Left renal cortex interstitium (tissue), 4 donors: ENCODE measurements around the gene POLR3K. TPM values are rescaled to one million over a fixed set of nuclear protein-coding genes. Genes with fewer than 3 reads are reported as not detected.

Source experiments
- DNase-seq, 4 donors: peaks; one replicate each; pipeline ENCODE4 v3.0.0-alpha.2; 2013; ENCODE audit warnings: low read depth in 4 of 4, low spot score in 2 of 4, missing footprints in 1 of 4
- polyA plus RNA-seq, 4 donors: library from polyadenylated mRNA; unstranded; fragments of 120-200 nt; gene quantifications; one replicate each; pipeline ENCODE4 v1.2.1, GENCODE V29; 2013; ENCODE audit not compliant: insufficient read length in 4 of 4

Gene POLR3K
- polyA plus RNA-seq: 10 to 100 TPM; 11.2 to 14.1 (median 12.1) TPM

GRCh38 chr16:53346-54236 lies at the start of gene POLR3K, which contains the start of gene SNRNP25:
Gene POLR3K, minus strand, starts transcription at chr16:53608. Its CDS starts 22 bp downstream, at chr16:53586.
Gene SNRNP25, plus strand, starts transcription at chr16:53828. Its CDS starts 189 bp downstream, at chr16:54017.
- peak; percentile 76 to 92 (median 91) for DNase-seq

DNA sequence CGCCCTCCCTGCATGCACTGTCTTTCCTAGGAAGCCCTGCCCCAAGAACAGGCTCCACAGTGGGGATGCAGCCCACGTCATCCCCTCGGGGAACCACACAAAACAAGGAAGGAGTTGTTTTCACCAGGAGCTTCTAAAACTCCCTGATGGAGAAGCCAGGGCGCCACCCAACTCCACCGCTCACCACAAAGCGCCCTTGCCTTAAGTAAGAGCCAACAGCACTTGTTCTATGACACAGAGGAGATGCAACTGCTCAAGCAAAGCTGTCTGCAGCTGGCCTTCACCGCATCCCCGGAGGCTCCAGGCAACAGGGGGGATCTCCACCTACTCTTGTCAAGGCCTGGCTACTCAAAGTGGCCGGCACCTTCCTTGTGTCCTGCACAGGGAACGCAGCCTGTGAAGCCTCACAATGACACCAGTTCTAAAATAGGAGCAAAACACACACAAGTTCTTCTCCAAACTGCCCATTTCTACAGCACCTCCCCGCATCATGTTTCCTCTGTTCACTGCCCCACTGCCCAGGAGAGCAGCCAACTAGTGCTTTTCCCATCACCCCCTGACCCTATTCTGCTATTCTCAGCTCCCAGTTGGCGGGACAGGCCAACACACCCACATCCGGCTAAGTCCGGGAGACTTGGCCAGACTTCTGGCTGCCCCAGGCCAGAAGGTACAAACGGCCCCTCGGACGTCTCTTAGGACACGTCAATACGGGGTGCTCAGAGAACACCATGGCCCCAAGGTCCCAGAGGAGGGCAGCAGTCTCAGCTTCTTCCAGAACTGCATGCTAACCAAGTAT lies 48.9 kb upstream of the POLR3K start:
- no peak for DNase-seq

DNA sequence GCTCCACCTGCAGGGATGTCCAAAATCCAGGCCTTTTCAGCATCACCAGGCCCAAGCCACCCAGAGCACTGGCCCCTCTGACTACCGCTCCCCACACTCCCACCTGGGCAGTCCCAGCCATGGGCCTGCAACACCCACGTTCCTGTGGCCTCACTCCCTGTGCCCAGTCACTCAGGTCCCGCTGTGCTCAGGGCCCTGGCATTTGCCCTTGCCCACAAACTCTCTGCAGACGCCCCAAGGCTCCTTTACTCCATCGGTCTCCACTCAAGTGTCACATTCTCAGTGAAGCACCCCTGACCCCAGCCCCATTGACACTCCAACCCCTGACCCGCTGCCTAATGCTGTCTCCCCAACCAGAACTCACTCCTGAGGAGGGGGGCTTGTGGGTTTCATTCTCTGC lies 48.2 kb upstream of the POLR3K start:
- no peak for DNase-seq

- no peak for DNase-seq
Measured at GRCh38 chr16:100989-101388, 47.6 kb upstream of the POLR3K start.

- DNase-seq: no peak
Measured at GRCh38 chr16:97822-98221, 44.4 kb upstream of the POLR3K start.

- no peak for DNase-seq
Measured at GRCh38 chr16:96935-97381, 43.5 kb upstream of the POLR3K start.

GRCh38 chr16:94918-95265 lies 41.5 kb upstream of the POLR3K start:
- DNase-seq: no peak

GRCh38 chr16:92431-93339 lies 39.3 kb upstream of the POLR3K start:
- no peak for DNase-seq

GRCh38 chr16:91484-91883 lies 38.1 kb upstream of the POLR3K start:
- DNase-seq: no peak

- no peak for DNase-seq
Measured at GRCh38 chr16:89391-90302, 36.2 kb upstream of the POLR3K start.

GRCh38 chr16:88613-89012 lies 35.2 kb upstream of the POLR3K start:
- DNase-seq: no peak

- no peak for DNase-seq
Measured at GRCh38 chr16:86483-86952, 33.1 kb upstream of the POLR3K start.

DNA sequence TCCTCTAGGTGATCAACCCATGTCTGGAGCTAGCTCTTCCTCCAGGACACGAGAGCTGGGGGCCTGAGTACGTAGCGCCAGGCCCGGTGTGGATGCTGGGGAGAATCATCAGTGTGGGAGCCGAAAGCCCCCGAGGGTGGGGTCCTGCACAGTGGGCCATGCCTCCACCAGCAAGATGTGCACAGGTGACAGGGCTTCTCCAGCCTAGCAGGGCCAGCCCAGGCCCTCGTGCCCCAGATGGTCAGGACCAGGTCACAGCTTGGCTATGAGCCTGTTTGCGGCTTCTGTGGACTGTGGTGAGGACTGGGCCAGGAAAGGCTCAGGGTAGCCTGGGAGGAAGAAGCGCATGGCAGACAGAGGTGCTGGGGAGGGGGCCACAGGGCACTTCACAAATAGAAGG lies 32.5 kb upstream of the POLR3K start:
- DNase-seq: no peak

GRCh38 chr16:85407-85782 lies 32.0 kb upstream of the POLR3K start:
- DNase-seq: no peak

- DNase-seq: no peak
Measured at GRCh38 chr16:84718-85406, 31.5 kb upstream of the POLR3K start.

DNA sequence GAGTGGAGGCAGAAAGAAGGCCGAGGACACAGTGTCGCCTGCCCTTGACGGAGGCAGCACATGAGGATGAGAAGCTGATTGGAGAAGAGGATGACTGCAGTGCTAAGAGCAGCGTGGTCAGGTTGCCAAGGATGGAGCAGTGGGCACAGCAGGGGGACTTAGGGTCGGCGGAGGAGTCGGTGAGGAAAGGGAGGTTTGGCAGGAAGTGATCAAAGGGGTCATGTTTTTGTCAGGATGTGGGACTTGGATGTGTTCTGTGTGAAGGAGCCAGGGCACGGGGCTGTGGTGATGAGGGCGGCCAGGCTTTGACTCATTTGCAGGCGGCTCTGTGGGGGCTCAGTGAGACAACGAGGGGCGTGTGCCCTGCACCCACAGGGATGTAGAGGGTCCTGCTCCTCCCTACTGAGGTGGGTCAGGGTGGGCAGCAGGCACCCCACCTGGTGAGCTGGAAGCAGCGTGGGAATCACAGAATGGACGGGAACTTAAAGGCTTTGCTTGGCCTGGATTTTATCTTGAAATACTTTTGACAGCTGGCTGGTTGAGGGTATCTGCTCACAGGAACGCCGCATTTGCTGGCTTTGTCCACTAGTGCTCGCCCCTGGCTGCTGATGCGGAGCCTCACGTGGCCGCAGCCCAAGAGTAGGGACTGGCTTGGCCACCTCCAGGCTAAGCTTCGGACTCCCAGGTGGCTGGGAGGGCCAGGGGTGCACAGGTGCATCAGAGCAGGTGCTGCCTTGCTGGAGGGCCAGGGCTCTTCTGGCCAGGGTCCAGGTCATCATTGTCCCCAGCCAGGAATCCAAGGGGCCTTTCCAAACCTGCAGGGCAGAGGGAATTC lies 30.6 kb upstream of the POLR3K start:
- no peak for DNase-seq

GRCh38 chr16:83060-83603 lies 29.7 kb upstream of the POLR3K start:
- DNase-seq: no peak
